Omental fat pad (tissue), 4 donors: Measurements from ENCODE around the gene KRT77. TPM values are rescaled to one million over a fixed set of nuclear protein-coding genes. Genes with fewer than 3 reads are reported as not detected.

Experiments
- ATAC-seq: fragments of 150-250 bp; one replicate; pipeline ENCODE4 v1.9.1; 2016; ENCODE audit warnings: mild to moderate bottlenecking, moderate library complexity; ENCODE audit not compliant: low FRiP score
- DNase-seq: peaks from one replicate; pipeline ENCODE4 v3.0.0-alpha.2; 2019; ENCODE audit warnings: low spot score
- CTCF ChIP-seq, 3 donors: fragments of 450-650 bp; IDR thresholded peaks; one replicate each; pipeline ENCODE4 v1.5.1; 2016 to 2017; ENCODE audit warnings: antibody characterized with exemption in 3 of 3, mild to moderate bottlenecking in 3 of 3, moderate library complexity in 2 of 3
- total RNA-seq, 4 donors: library from RNA; depleted of rRNA; stranded (reverse); fragments of >200 nt; gene quantifications; one replicate each; pipeline ENCODE4 v1.1.0, GENCODE V29; 2016

KRT77 gene
- total RNA-seq, 4 donors from 2014 or later: not detected

DNA sequence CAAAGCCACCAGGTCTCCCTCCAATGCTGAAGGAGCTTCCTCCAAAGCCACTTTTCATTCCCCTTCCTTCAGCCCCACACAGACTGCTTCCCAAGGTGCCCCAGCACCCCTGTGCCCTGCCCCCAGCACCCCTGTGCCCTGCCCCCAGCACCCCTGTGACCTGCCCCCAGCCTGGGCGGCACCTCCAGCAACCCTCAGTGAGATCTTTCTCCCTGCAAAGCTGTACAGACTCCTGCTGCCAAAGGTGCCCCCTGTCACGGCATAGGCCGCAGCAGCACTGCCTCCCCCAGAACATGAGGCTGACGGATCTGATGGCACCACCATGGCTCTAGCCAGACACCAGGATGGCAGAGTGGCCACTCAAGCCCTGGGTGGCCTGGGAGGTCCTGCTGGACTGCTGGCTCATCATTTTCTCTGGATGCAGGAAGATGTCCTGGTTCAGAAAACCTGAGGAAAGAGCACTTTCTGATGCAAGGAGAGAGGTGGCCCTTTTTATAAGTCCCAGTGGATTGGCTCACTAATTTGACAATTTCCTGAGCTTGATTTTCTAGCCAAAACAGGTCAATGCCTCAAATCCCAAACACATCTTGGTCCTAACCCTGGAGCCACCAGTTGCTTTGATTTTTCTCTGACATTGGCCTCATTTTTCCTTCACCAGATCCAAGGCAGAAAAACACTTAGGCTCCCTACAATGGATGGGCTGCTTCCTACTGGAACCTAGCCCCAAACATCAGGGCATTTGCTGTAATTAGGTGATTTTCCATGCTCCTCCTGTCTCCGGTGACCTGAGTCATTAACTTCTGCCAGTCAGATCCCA lies 32.7 kb upstream of the KRT77 start:
- no peak for TF ChIP-seq CTCF (IDR thresholded peaks at IDR 0.05)
- no peak for ATAC-seq
- DNase-seq: no peak

DNA sequence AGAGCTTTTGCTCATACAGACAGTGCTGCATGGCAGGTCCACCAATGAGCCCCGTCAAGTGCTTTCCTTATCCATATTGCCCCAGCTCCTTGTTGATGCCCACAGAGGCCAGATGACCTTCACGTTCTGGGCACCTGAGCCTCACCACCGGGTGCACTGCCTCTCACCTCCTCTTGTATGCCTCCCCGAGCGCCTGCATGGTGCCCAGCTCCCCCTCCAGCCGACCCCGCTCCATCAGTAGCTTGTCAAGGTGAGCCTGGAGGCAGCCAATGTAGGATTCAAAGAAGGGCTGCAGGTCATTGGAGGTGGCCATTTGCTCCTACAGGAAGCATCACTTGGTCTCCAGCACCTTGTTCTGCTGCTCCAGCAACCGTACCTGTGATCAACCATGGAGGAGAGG lies 31.8 kb upstream of the KRT77 start:
- ATAC-seq (no peak), DNase-seq (no peak)
- TF ChIP-seq CTCF (IDR thresholded peaks at IDR 0.05): no peak

DNA sequence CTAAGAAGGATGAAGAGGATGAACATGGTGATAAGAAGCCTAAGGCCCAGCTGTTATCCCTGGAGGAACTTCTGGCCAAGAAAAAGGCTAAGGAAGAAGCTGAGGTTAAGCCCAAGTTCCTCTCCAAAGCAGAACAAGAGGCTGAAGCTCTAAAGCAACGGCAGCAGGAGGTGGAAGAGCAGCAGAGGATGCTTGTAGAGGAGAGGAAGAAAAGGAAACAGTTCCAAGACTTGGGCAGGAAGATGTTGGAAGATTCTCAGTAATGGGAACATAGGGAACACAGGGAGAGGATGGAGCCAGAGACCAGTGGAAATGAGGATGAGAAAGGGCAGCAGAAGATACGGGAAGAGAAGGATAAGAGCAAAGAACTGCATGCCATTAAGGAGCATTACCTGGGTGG lies 27.5 kb upstream of the KRT77 start:
- no peak for ATAC-seq
- no peak for TF ChIP-seq CTCF (IDR thresholded peaks at IDR 0.05)
- no peak for DNase-seq

DNA sequence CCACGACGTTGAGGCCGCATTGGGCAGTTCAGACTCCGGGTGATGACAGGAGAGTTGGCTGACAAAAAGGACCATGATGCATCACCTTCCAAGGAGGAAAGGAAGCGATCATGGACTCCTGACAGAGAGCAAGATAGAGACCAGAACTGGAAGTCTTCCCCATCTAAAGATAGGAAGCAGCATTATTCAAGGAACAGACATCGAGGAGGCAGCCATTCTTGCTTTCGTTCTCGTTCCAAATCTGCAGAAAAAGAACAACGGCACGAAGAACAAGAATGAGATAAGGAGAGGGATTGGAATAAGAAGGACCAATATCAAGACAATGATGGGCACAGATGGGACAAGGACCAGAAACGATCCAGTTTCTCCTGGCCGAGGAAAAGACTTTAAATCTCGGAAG lies 27.1 kb upstream of the KRT77 start:
- TF ChIP-seq CTCF (IDR thresholded peaks at IDR 0.05): no peak

DNA sequence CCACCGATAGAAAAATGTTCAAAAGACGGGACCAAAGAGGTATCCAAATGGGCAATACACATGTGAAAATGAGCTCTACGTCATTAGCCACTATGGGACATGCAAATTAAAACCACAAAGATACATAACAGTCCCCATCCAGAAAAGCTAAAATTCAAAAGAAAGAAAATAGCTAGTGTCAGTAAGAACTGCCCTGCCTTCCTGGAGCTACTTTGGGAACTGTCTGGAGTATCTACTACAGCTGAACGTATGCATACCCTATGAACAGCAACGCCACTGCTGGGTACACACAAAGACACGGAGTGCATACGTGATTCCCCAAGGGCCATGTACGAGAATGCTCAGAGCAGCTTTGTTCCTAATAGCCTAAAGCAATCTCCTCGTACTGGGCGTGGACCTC lies 25.8 kb upstream of the KRT77 start:
- ATAC-seq (no peak), DNase-seq (no peak)
- no peak for TF ChIP-seq CTCF (IDR thresholded peaks at IDR 0.05)

More for the DNA sequence above, 27.1 kb upstream of the KRT77 start:
- DNase-seq (no peak), ATAC-seq (no peak)

DNA sequence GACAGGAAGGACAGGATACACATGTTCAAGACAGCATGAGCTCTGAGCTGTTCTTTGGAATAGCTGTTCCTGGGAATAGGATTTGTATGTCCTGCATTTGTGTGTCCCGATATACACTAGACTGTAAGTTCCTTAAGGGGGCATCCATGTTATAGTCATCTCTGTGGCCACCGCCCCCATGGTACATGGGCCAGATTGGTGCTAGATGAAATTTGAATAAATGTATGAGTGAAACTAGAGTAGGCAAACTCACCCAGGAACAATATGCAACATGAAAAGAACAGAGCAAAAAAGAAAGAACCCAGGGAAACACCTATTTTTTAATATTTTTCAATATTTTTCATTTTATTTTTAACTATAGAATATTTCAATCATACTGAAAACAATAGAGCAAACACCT lies 25.1 kb upstream of the KRT77 start:
- no peak for TF ChIP-seq CTCF (IDR thresholded peaks at IDR 0.05)
- ATAC-seq (no peak), DNase-seq (no peak)

GRCh38 chr12:52727037-52727436 lies 23.7 kb upstream of the KRT77 start:
- ATAC-seq (no peak), DNase-seq (no peak)
- no peak for TF ChIP-seq CTCF (IDR thresholded peaks at IDR 0.05)
